H1 (cell line): Measurements from ENCODE around the gene MPND. TPM values are rescaled to one million over a fixed set of nuclear protein-coding genes. Genes with fewer than 3 reads are reported as not detected.

ENCODE experiments used
- CTCF ChIA-PET: fragments of 300-600 bp; sonication (Branson Sonifier 250); formaldehyde crosslinking; loops from one replicate; lab custom pipeline; 2021; ENCODE audit not compliant: partially characterized antibody; lab: Charles Lee
- POLR2A ChIA-PET: fragments of 300-600 bp; sonication (Branson Sonifier 250); formaldehyde crosslinking; loops from one replicate; lab custom pipeline; 2021; ENCODE audit warnings: inconsistent platforms; ENCODE audit not compliant: partially characterized antibody; lab: Charles Lee
- DNase-seq, 2 experiments: peaks; one replicate each; pipeline versions ENCODE4 v3.0.0 to v3.0.0-alpha.2; 2010 to 2022; ENCODE audit warnings: low spot score in 2 of 2, low read depth in 1 of 2, mixed read lengths in 1 of 2
- FAIRE-seq: peaks from 2 replicates; lab custom pipeline; 2011; peaks lifted over from hg19 to GRCh38; lab: Jason Lieb, UNC
- H2AFZ ChIP-seq: 2 replicates; pipeline ENCODE4 v1.8.1; 2012; ENCODE audit warnings: low read length, inconsistent platforms
- H2AK5ac ChIP-seq: 2 replicates; pipeline ENCODE4 v1.6.1; 2013; ENCODE audit warnings: low read depth, low read length
- H2BK120ac ChIP-seq: replicated peaks from 2 replicates; pipeline ENCODE3; 2013; ENCODE audit warnings: low read depth, low read length, inconsistent platforms
- H2BK12ac ChIP-seq: 2 replicates; pipeline ENCODE4 v1.6.1; 2013; ENCODE audit warnings: low read depth, low read length
- H2BK15ac ChIP-seq: 2 replicates; pipeline ENCODE4 v1.6.1; 2013; ENCODE audit warnings: low read length
- H2BK20ac ChIP-seq: 2 replicates; pipeline ENCODE4 v1.6.1; 2013; ENCODE audit warnings: low read length
- H2BK5ac ChIP-seq: 2 replicates; pipeline ENCODE4 v1.6.1; 2013; ENCODE audit warnings: low read depth, low read length
- H3K14ac ChIP-seq: 2 replicates; pipeline ENCODE4 v1.6.1; 2013; ENCODE audit warnings: inconsistent platforms; ENCODE audit not compliant: insufficient read length
- H3K18ac ChIP-seq: 2 replicates; pipeline ENCODE4 v1.6.1; 2013; ENCODE audit warnings: low read length; ENCODE audit errors: extremely low read depth
- H3K23ac ChIP-seq: 2 replicates; pipeline ENCODE4 v1.6.1; 2013; ENCODE audit warnings: inconsistent platforms; ENCODE audit not compliant: insufficient read length
- H3K23me2 ChIP-seq: 2 replicates; pipeline ENCODE4 v1.6.1; 2013; ENCODE audit warnings: low read depth, low read length
- H3K27ac ChIP-seq: 2 replicates; pipeline ENCODE4 v1.6.1; 2011; ENCODE audit warnings: low read depth, low read length, inconsistent platforms
- H3K27me3 ChIP-seq, 4 experiments: replicated peaks in 1 of 4; 1 replicate in 1 of 4; 2 replicates in 3 of 4; pipeline versions ENCODE4 v1.6.1 to v1.8.1; 2011 to 2013; ENCODE audit warnings: low read length in 3 of 4, mild to moderate bottlenecking in 3 of 4, inconsistent platforms in 2 of 4, mixed read lengths in 2 of 4, moderate library complexity in 1 of 4; ENCODE audit not compliant: control insufficient read depth in 3 of 4, insufficient read depth in 3 of 4; ENCODE audit errors: extremely low read depth in 1 of 4
- H3K36me3 ChIP-seq, 4 experiments: 2 replicates each; pipeline versions ENCODE4 v1.6.1 to v1.8.1; 2011 to 2013; ENCODE audit warnings: mild to moderate bottlenecking in 4 of 4, low read length in 3 of 4, moderate library complexity in 2 of 4, control low read depth in 1 of 4, inconsistent platforms in 1 of 4; ENCODE audit not compliant: insufficient read depth in 4 of 4, control insufficient read depth in 2 of 4
- H3K4ac ChIP-seq: replicated peaks from 2 replicates; pipeline ENCODE3; 2013; ENCODE audit warnings: low read length, low read depth, mixed read lengths, inconsistent platforms; ENCODE audit not compliant: insufficient read length
- H3K4me1 ChIP-seq, 4 experiments: replicated peaks in 1 of 4; 1 replicate in 1 of 4; 2 replicates in 3 of 4; pipeline versions ENCODE4 v1.6.1 to v1.8.1; 2011 to 2013; ENCODE audit warnings: low read length in 3 of 4, inconsistent platforms in 2 of 4, mixed read lengths in 1 of 4; ENCODE audit not compliant: insufficient read depth in 4 of 4, control insufficient read depth in 3 of 4
- H3K4me2 ChIP-seq, 2 experiments: 2 replicates each; pipeline versions ENCODE4 v1.6.1 to v1.8.1; 2011 to 2013; ENCODE audit warnings: low read depth in 2 of 2, low read length in 2 of 2, control low read depth in 1 of 2, inconsistent platforms in 1 of 2, mild to moderate bottlenecking in 1 of 2; ENCODE audit not compliant: insufficient read depth in 1 of 2
- H3K4me3 ChIP-seq, 4 experiments: fragments of 200-600, 300-600 bp in 1 of 4; sonication (generic), shearing (Covaris generic), sonication (Bioruptor Twin) in 1 of 4; 2 replicates each; pipeline versions ENCODE4 v1.5.1 to v1.8.1; 2011 to 2016; ENCODE audit warnings: low read length in 4 of 4, low read depth in 3 of 4, control low read depth in 2 of 4, inconsistent platforms in 2 of 4, mild to moderate bottlenecking in 2 of 4, mixed read lengths in 1 of 4, moderate library complexity in 1 of 4; ENCODE audit not compliant: insufficient read depth in 2 of 4; ENCODE audit errors: extremely low read depth in 1 of 4
- H3K56ac ChIP-seq: replicated peaks from 2 replicates; pipeline ENCODE3; 2013; ENCODE audit warnings: low read depth, mild to moderate bottlenecking, mixed read lengths, low read length, inconsistent platforms; ENCODE audit not compliant: insufficient read length
- H3K79me1 ChIP-seq: 2 replicates; pipeline ENCODE4 v1.6.1; 2013; ENCODE audit warnings: low read depth, low read length, control low read depth
- H3K79me2 ChIP-seq, 2 experiments: 2 replicates each; pipeline versions ENCODE4 v1.6.1 to v1.8.1; 2012 to 2013; ENCODE audit warnings: low read length in 2 of 2, mild to moderate bottlenecking in 2 of 2, inconsistent platforms in 1 of 2; ENCODE audit not compliant: insufficient read depth in 2 of 2, control insufficient read depth in 1 of 2
- H3K9ac ChIP-seq, 4 experiments: replicated peaks in 1 of 4; 1 replicate in 1 of 4; 2 replicates in 3 of 4; pipeline versions ENCODE4 v1.6.1 to v1.8.1; 2011 to 2013; ENCODE audit warnings: low read depth in 3 of 4, low read length in 3 of 4, control low read depth in 2 of 4, mild to moderate bottlenecking in 2 of 4, moderate library complexity in 2 of 4, inconsistent platforms in 1 of 4; ENCODE audit errors: extremely low read depth in 1 of 4
- H3K9me3 ChIP-seq, 2 experiments: 2 replicates each; pipeline versions ENCODE4 v1.6.1 to v1.8.1; 2012 to 2013; ENCODE audit warnings: mild to moderate bottlenecking in 2 of 2, moderate library complexity in 2 of 2, control low read depth in 1 of 2, inconsistent platforms in 1 of 2, low read depth in 1 of 2, low read length in 1 of 2, mixed read lengths in 1 of 2; ENCODE audit not compliant: insufficient read depth in 2 of 2
- H4K20me1 ChIP-seq, 2 experiments: replicated peaks in 1 of 2; 2 replicates each; pipeline versions ENCODE3 to v1.8.1; 2011 to 2013; ENCODE audit warnings: inconsistent platforms in 2 of 2, low read length in 2 of 2, mild to moderate bottlenecking in 1 of 2; ENCODE audit not compliant: insufficient read depth in 2 of 2, control insufficient read depth in 1 of 2
- H4K5ac ChIP-seq: 2 replicates; pipeline ENCODE4 v1.6.1; 2013; ENCODE audit warnings: low read length, low read depth, mixed read lengths, inconsistent platforms; ENCODE audit not compliant: insufficient read length
- H4K8ac ChIP-seq: 2 replicates; pipeline ENCODE4 v1.8.0; 2013; ENCODE audit warnings: mild to moderate bottlenecking, moderate library complexity, low read length, inconsistent platforms; ENCODE audit not compliant: insufficient read depth; ENCODE audit errors: extremely low read depth
- H4K91ac ChIP-seq: replicated peaks from 2 replicates; pipeline ENCODE3; 2013; ENCODE audit warnings: low read length, mixed read lengths, inconsistent platforms; ENCODE audit not compliant: insufficient read length
- BCL11A ChIP-seq, 2 experiments: IDR thresholded peaks; one replicate each; pipeline ENCODE4 v1.6.1; 2011; ENCODE audit warnings: low read depth in 2 of 2, low read length in 2 of 2, mild to moderate bottlenecking in 2 of 2
- KDM5A ChIP-seq: fragments of 200-600 bp; IDR thresholded peaks from 2 replicates; pipeline ENCODE4 v1.7.1; 2012; ENCODE audit warnings: mild to moderate bottlenecking, low read length, inconsistent platforms, mixed read lengths
- NRF1 ChIP-seq: IDR thresholded peaks from 2 replicates; pipeline ENCODE4 v1.6.1; 2011; ENCODE audit warnings: mild to moderate bottlenecking, low read depth, low read length, improper control_type of control experiment
- RBBP5 ChIP-seq: IDR thresholded peaks from 2 replicates; pipeline ENCODE4 v1.7.1; 2012; ENCODE audit warnings: low read depth, mild to moderate bottlenecking, inconsistent platforms, low read length, moderate library complexity, borderline replicate concordance
- RXRA ChIP-seq: IDR thresholded peaks from 2 replicates; pipeline ENCODE4 v1.6.1; 2011; ENCODE audit warnings: low read depth, mild to moderate bottlenecking, low read length, moderate library complexity; ENCODE audit not compliant: insufficient read depth
- SP2 ChIP-seq: IDR thresholded peaks from 2 replicates; pipeline ENCODE4 v1.6.1; 2012; ENCODE audit warnings: mild to moderate bottlenecking, low read length, inconsistent platforms
- SRF ChIP-seq: IDR thresholded peaks from 2 replicates; pipeline ENCODE4 v1.6.1; 2011; ENCODE audit warnings: mild to moderate bottlenecking, low read depth, low read length, moderate library complexity
- TAF1 ChIP-seq: IDR thresholded peaks from 2 replicates; pipeline ENCODE4 v1.6.1; 2011; ENCODE audit warnings: mild to moderate bottlenecking, low read depth, low read length
- ZNF274 ChIP-seq: IDR thresholded peaks from 2 replicates; pipeline ENCODE4 v1.7.0; 2012; ENCODE audit warnings: low read length, borderline replicate concordance; ENCODE audit errors: extremely low read depth
- WGBS, 2 experiments: shearing (Covaris generic) in 1 of 2; methylation state at CpG; one replicate each; pipeline versions ENCODE4 v1.1.6 to v1.1.7; 2013 to 2015; ENCODE audit warnings: low lambda C conversion rate in 2 of 2, mixed read lengths in 2 of 2, inconsistent platforms in 1 of 2, low coverage in 1 of 2, missing lambda C conversion rate in 1 of 2; ENCODE audit not compliant: insufficient replicate concordance in 2 of 2, insufficient coverage in 1 of 2, insufficient read length in 1 of 2; ENCODE audit errors: extremely low coverage in 1 of 2, missing lambda C conversion rate in 1 of 2; 5-methylcytosine and 5-hydroxymethylcytosine counted together
- polyA plus RNA-seq, 7 experiments: library from polyadenylated mRNA; depleted of rRNA in 3 of 7; stranded (reverse) in 5 of 7; unstranded in 2 of 7; fragments of >200 nt in 5 of 7; fragments of 200-250 nt in 2 of 7; gene quantifications; 1 replicate in 5 of 7; 2 replicates in 1 of 7; 4 replicates in 1 of 7; pipeline versions ENCODE4 v1.2.1 to v1.2.3, GENCODE V29; 2011 to 2013; ENCODE audit warnings: missing spikeins in 2 of 7, mixed read lengths in 2 of 7
- total RNA-seq: library from RNA; stranded (reverse); fragmentation: NEBNext Ultra II Directional; extraction: Animal tissue kit (Norgen Biotek cat#: 25700); gene quantifications from 2 replicates; pipeline ENCODE4 v1.2.1, GENCODE V29; 2021
- TF ChIP-seq, protein P1 (sequence below): IDR thresholded peaks from 2 replicates; pipeline ENCODE4 v1.6.1; 2012; ENCODE audit warnings: low read length, inconsistent platforms

MPND gene
- total and polyA plus RNA-seq, 2 of the 8 experiments (the other 6 are each of a cell fraction or from before 2014, with no cell fraction given), result 22.9 to 27.7 TPM

GRCh38 chr19:4358709-4359626, 15.6 kb downstream of the MPND start:
- no peak overlapping the region for H3K27ac ChIP-seq
- POLR2A ChIA-PET, result interaction anchor here (0.5 to 13.0 kb wide), 7 partner anchors 11 to 425 kb away, joined by 3 to 72 read pairs (median 4); partner anchors contain the start of gene MPND
- no peak overlapping the region for H2BK5ac ChIP-seq
- no peak overlapping the region for H3K56ac ChIP-seq
- no peak overlapping the region for H3K4me3 ChIP-seq
- H3K18ac ChIP-seq, result no peak overlapping the region
- H3K4me1 ChIP-seq, result peaks cover 0 to 12% (median 2%) of the 10 kb centered on the region in 4 experiments; a peak in 2 of 7 replicates
- no peak overlapping the region for H2BK20ac ChIP-seq
- 93% methylated on average over 25 of the region's 25 CpGs; no CpG with 5 or more reads in 1 of the 2 experiments for WGBS, 2 experiments
- no peak overlapping the region; the same call in 1 of the 2 replicates for H4K8ac ChIP-seq
- H3K23ac ChIP-seq, result no peak overlapping the region
- H3K79me2 ChIP-seq, result no peaks in the 10 kb centered on the region
- H2BK120ac ChIP-seq, result no peak overlapping the region
- no peak overlapping the region for H4K5ac ChIP-seq
- no peak overlapping the region for H3K4me2 ChIP-seq
- H3K36me3 ChIP-seq, result peaks cover 3 to 21% (median 12%) of the 10 kb centered on the region in 4 experiments; a peak in 7 of 8 replicates
- no peak overlapping the region for H2BK12ac ChIP-seq
- FAIRE-seq (no peak), DNase-seq (no peak)
- H3K4ac ChIP-seq, result no peak overlapping the region
- no peak overlapping the region for H3K9ac ChIP-seq
- no peaks in the 10 kb centered on the region for H3K79me1 ChIP-seq
- no peaks in the 10 kb centered on the region for H3K9me3 ChIP-seq
- no peak overlapping the region for H3K14ac ChIP-seq
- H3K27me3 ChIP-seq, result no peaks in the 10 kb centered on the region
- H4K20me1 ChIP-seq, result peaks cover 4 to 16% of the 10 kb centered on the region in 2 experiments
- no peaks in the 10 kb centered on the region for H3K23me2 ChIP-seq
- no peak overlapping the region for H2BK15ac ChIP-seq
- H2AK5ac ChIP-seq, result no peak overlapping the region
- H4K91ac ChIP-seq, result no peak overlapping the region
- no peak overlapping the region for H2AFZ ChIP-seq
- CTCF ChIA-PET, result interaction anchor here (0.5 to 3.4 kb wide), 12 partner anchors 11 to 170 kb away, joined by 3 to 28 read pairs (median 4); partner anchors contain the start of gene SH3GL1
- TF ChIP-seq SRF, result no peak
- TF ChIP-seq RBBP5, result no peak
- no peak for TF ChIP-seq BCL11A (IDR thresholded peaks at IDR 0.05; ENCODE audit: low read depth in 2 of 2, low read length in 2 of 2)
- TF ChIP-seq, protein P1, sequence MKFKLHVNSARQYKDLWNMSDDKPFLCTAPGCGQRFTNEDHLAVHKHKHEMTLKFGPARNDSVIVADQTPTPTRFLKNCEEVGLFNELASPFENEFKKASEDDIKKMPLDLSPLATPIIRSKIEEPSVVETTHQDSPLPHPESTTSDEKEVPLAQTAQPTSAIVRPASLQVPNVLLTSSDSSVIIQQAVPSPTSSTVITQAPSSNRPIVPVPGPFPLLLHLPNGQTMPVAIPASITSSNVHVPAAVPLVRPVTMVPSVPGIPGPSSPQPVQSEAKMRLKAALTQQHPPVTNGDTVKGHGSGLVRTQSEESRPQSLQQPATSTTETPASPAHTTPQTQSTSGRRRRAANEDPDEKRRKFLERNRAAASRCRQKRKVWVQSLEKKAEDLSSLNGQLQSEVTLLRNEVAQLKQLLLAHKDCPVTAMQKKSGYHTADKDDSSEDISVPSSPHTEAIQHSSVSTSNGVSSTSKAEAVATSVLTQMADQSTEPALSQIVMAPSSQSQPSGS, result no peak
- TF ChIP-seq KDM5A, result no peak
- no peak for TF ChIP-seq ZNF274
- TF ChIP-seq TAF1, result no peak
- no peak for TF ChIP-seq NRF1
- no peak for TF ChIP-seq RXRA
- TF ChIP-seq SP2, result no peak
